Measurements from ENCODE around the gene RAG2.

GRCh38 chr11:36617543-36618362 is 19.7 kb upstream of the RAG2 start:
- TF ChIP-seq CTCF (conservative IDR thresholded peaks at IDR 0.05; ENCODE audit: low read length) (no peak), EZH2phosphoT487 (IDR thresholded peaks at IDR 0.05; ENCODE audit: borderline replicate concordance) (no peak)
